GM23338 (cell line): ENCODE measurements around the gene SMCR8. TPM values are rescaled to one million over a fixed set of nuclear protein-coding genes. Genes with fewer than 3 reads are reported as not detected.
A peak's percentile ranks its signal among the peaks of the same experiment; 100 is the strongest.

Source experiments
- ATAC-seq: fragments of 200-7000 bp; cut with Tn5 transposase; 3 replicates; pipeline ENCODE4 v1.9.1; 2020
- DNase-seq: peaks from one replicate; pipeline ENCODE4 v3.0.0-alpha.2; 2015; ENCODE audit warnings: low spot score
- H2AFZ ChIP-seq: fragments of 200-600 bp; sonication (generic); 2 replicates; pipeline ENCODE4 v1.8.0; 2016; ENCODE audit warnings: antibody characterized with exemption, mild to moderate bottlenecking, moderate library complexity
- H3F3A ChIP-seq: fragments of 200-600 bp; sonication (generic); replicated peaks from 2 replicates; pipeline ENCODE4 v1.8.0; 2017; ENCODE audit warnings: antibody characterized with exemption, mixed run types, low read depth
- H3K27ac ChIP-seq: fragments of 200-600 bp; sonication (generic); 2 replicates; pipeline ENCODE4 v1.6.1; 2016; ENCODE audit warnings: low read depth
- H3K27me3 ChIP-seq: fragments of 200-600 bp; sonication (generic); 2 replicates; pipeline ENCODE4 v1.8.0; 2016; ENCODE audit warnings: mild to moderate bottlenecking, mixed run types, moderate library complexity; ENCODE audit not compliant: insufficient read depth
- H3K36me3 ChIP-seq: fragments of 200-600 bp; sonication (generic); 2 replicates; pipeline ENCODE4 v1.8.0; 2016; ENCODE audit warnings: mild to moderate bottlenecking; ENCODE audit not compliant: insufficient read depth
- H3K4me1 ChIP-seq: fragments of 200-600 bp; sonication (generic); 2 replicates; pipeline ENCODE4 v1.8.0; 2016; ENCODE audit warnings: mild to moderate bottlenecking, moderate library complexity; ENCODE audit not compliant: insufficient read depth
- H3K4me2 ChIP-seq: fragments of 200-600 bp; sonication (generic); 2 replicates; pipeline ENCODE4 v1.7.1; 2017; ENCODE audit warnings: mixed run types
- H3K4me3 ChIP-seq: fragments of 200-600 bp; sonication (generic); 2 replicates; pipeline ENCODE4 v1.6.1; 2016; ENCODE audit warnings: mixed run types
- H3K79me2 ChIP-seq: fragments of 200-600 bp; sonication (generic); replicated peaks from 2 replicates; pipeline ENCODE4 v1.8.0; 2017; ENCODE audit warnings: mild to moderate bottlenecking; ENCODE audit not compliant: insufficient read depth
- H3K9me2 ChIP-seq: fragments of 200-600 bp; sonication (generic); 2 replicates; pipeline ENCODE4 v1.8.0; 2017; ENCODE audit not compliant: insufficient read depth
- H4K20me1 ChIP-seq: fragments of 200-600 bp; sonication (generic); replicated peaks from 2 replicates; pipeline ENCODE4 v1.8.0; 2017; ENCODE audit warnings: mild to moderate bottlenecking; ENCODE audit not compliant: insufficient read depth
- H3K27ac Mint-ChIP-seq: 2 replicates; pipeline ENCODE4 v1.8.0; 2020; ENCODE audit warnings: inconsistent platforms, mild to moderate bottlenecking, moderate library complexity, mixed read lengths
- H3K27me3 Mint-ChIP-seq: 3 replicates; pipeline ENCODE4 v1.8.0; 2022; ENCODE audit warnings: low read depth, mild to moderate bottlenecking, moderate library complexity, mixed read lengths, inconsistent platforms; ENCODE audit not compliant: insufficient read depth, poor library complexity
- H3K36me3 Mint-ChIP-seq: 3 replicates; pipeline ENCODE4 v1.8.0; 2021; ENCODE audit warnings: low read depth, mild to moderate bottlenecking, inconsistent platforms, moderate library complexity, mixed read lengths
- H3K4me1 Mint-ChIP-seq: 3 replicates; pipeline ENCODE4 v1.8.0; 2020; ENCODE audit warnings: mild to moderate bottlenecking, inconsistent platforms, mixed read lengths
- H3K4me3 Mint-ChIP-seq: 3 replicates; pipeline ENCODE4 v1.8.0; 2021; ENCODE audit warnings: moderate library complexity, mild to moderate bottlenecking, inconsistent platforms, mixed read lengths
- H3K9me3 Mint-ChIP-seq: 3 replicates; pipeline ENCODE4 v1.8.0; 2020; ENCODE audit warnings: moderate library complexity, mild to moderate bottlenecking, inconsistent platforms, mixed read lengths
- CREB1 ChIP-seq: fragments of 250-450 bp; sonication (Bioruptor Pico); IDR thresholded peaks from 2 replicates; pipeline ENCODE4 v1.5.0; 2020; ENCODE audit warnings: low read depth, mild to moderate bottlenecking, moderate library complexity
- CTCF ChIP-seq, 2 experiments: fragments of 200-600 bp in 1 of 2; sonication (generic) in 1 of 2; conservative IDR thresholded peaks; 2 replicates each; pipeline versions ENCODE4 v1.5.1 to v1.6.1; 2016 to 2017; ENCODE audit warnings: antibody characterized with exemption in 2 of 2, low read depth in 2 of 2, mild to moderate bottlenecking in 2 of 2, moderate library complexity in 1 of 2
- ETS1 ChIP-seq: IDR thresholded peaks from 2 replicates; pipeline ENCODE4 v1.6.1; 2016; ENCODE audit warnings: antibody characterized with exemption
- EZH2 ChIP-seq: fragments of 200-600 bp; sonication (generic); IDR thresholded peaks from one replicate; pipeline ENCODE4 v1.8.0; 2017; ENCODE audit warnings: antibody characterized with exemption, mild to moderate bottlenecking, low read depth; ENCODE audit not compliant: unreplicated experiment
- EZH2phosphoT487 ChIP-seq: fragments of 200-600 bp; sonication (generic); IDR thresholded peaks from one replicate; pipeline ENCODE4 v1.8.1; 2018; ENCODE audit warnings: antibody characterized with exemption; ENCODE audit not compliant: unreplicated experiment
- JUNB ChIP-seq: IDR thresholded peaks from one replicate; pipeline ENCODE4 v1.6.1; 2016; ENCODE audit warnings: antibody characterized with exemption; ENCODE audit not compliant: unreplicated experiment
- NANOG ChIP-seq: IDR thresholded peaks from 2 replicates; pipeline ENCODE4 v1.6.1; 2016; ENCODE audit warnings: antibody characterized with exemption, borderline replicate concordance
- POLR2AphosphoS5 ChIP-seq: IDR thresholded peaks from 2 replicates; pipeline ENCODE4 v1.6.1; 2016; ENCODE audit warnings: antibody characterized with exemption, low read depth
- REST ChIP-seq: IDR thresholded peaks from one replicate; pipeline ENCODE4 v1.6.1; 2018; ENCODE audit warnings: antibody characterized with exemption; ENCODE audit not compliant: unreplicated experiment
- STAT1 ChIP-seq: IDR thresholded peaks from one replicate; pipeline ENCODE4 v1.6.1; 2016; ENCODE audit warnings: antibody characterized with exemption; ENCODE audit not compliant: unreplicated experiment
- ZNF114 ChIP-seq: fragments of 250-450 bp; sonication (Bioruptor Pico); IDR thresholded peaks from 2 replicates; pipeline ENCODE4 v1.5.0; 2020; ENCODE audit warnings: mild to moderate bottlenecking, moderate library complexity
- ZNF331 ChIP-seq: fragments of 250-450 bp; sonication (Bioruptor Pico); IDR thresholded peaks from 2 replicates; pipeline ENCODE4 v1.5.0; 2020; ENCODE audit warnings: low read depth, mild to moderate bottlenecking, moderate library complexity
- ZNF462 ChIP-seq: fragments of 250-450 bp; sonication (Bioruptor Pico); IDR thresholded peaks from 2 replicates; pipeline ENCODE4 v1.5.0; 2020; ENCODE audit warnings: mild to moderate bottlenecking, moderate library complexity
- polyA plus RNA-seq: library from polyadenylated mRNA; unstranded; fragments of >200 nt; fragmentation: Nextera tagmentation; extraction: Ambion mirVana; gene quantifications from 2 replicates; pipeline ENCODE4 v1.2.1, GENCODE V29; 2016
- total RNA-seq: library from RNA; depleted of rRNA; stranded (reverse); fragments of >200 nt; shearing (Covaris generic); gene quantifications from 2 replicates; pipeline ENCODE4 v1.2.3, GENCODE V29; 2014

The SMCR8 gene
- total and polyA plus RNA-seq, 2 experiments from 2014 or later, result 1.5 to 20.1 TPM

GRCh38 chr17:18315961-18316360, 868 bp downstream of the SMCR8 start:
- H2AFZ ChIP-seq, result no peak overlapping the region
- no peak for TF ChIP-seq ZNF462 (CRISPR knock-in tag)
- no peak for TF ChIP-seq STAT1
- no peak for TF ChIP-seq REST
- TF ChIP-seq POLR2AphosphoS5, result no peak
- no peak for TF ChIP-seq ETS1
- TF ChIP-seq ZNF331 (CRISPR knock-in tag), result no peak
- TF ChIP-seq EZH2phosphoT487, result no peak
- no peak for TF ChIP-seq NANOG
- no peak for TF ChIP-seq EZH2
- no peak for TF ChIP-seq CREB1 (CRISPR knock-in tag)
- no peak for TF ChIP-seq ZNF114 (CRISPR knock-in tag)
- no peak for TF ChIP-seq JUNB
- TF ChIP-seq CTCF (conservative IDR thresholded peaks at IDR 0.05; ENCODE audit: low read depth in 2 of 2), result no peak

More at GRCh38 chr17:18315961-18316360, 868 bp downstream of the SMCR8 start:
- Mint-ChIP-seq H3K4me3 (peak overlapping the region; percentile 88), H3K27me3 (peaks cover 23% of the 10 kb centered on the region), H3K4me1 (peaks cover 38% of the 10 kb centered on the region), H3K36me3 (peaks cover 49% of the 10 kb centered on the region), H3K27ac (peak overlapping the region; percentile 99), H3K9me3 (peaks cover 7% of the 10 kb centered on the region; the same call in 1 of the 3 replicates)
- DNase-seq (no peak), ATAC-seq (no peak)
- Histone ChIP-seq H3K4me1 (peaks cover 17% of the 10 kb centered on the region; the same call in 1 of the 2 replicates), H3K9me2 (no peaks in the 10 kb centered on the region), H3K27me3 (no peaks in the 10 kb centered on the region), H4K20me1 (peaks cover 21% of the 10 kb centered on the region), H3K36me3 (peaks cover 11% of the 10 kb centered on the region; the same call in 1 of the 2 replicates), H3K4me3 (peak overlapping the region; percentile 99), H3K27ac (peak overlapping the region; percentile 100; the same call in 1 of the 2 replicates), H3F3A (0 out of 2 replicates have a peak, but pooled peaks cover 6% of the 10 kb centered on the region), H3K79me2 (peaks cover 83% of the 10 kb centered on the region), H3K4me2 (peak overlapping the region; percentile 100)
